NCI-H460 (cell line): ENCODE measurements around the gene NPIPA2. TPM values are rescaled to one million over a fixed set of nuclear protein-coding genes. Genes with fewer than 3 reads are reported as not detected.
"Not testable (repeated sequence)": the region's sequence is repeated elsewhere in the genome, so short reads cannot be mapped to it uniquely, and the experiment has no call there.

Source experiments
- DNase-seq: peaks from one replicate; pipeline ENCODE4 v3.0.0-alpha.2; 2016; ENCODE audit warnings: low read depth; ENCODE audit errors: extremely low read depth
- total RNA-seq: library from RNA; depleted of rRNA; stranded (reverse); fragments of >200 nt; shearing (Covaris generic); gene quantifications from 2 replicates; pipeline ENCODE4 v1.2.3, GENCODE V29; 2014; rRNA removed

NPIPA2 gene
- total RNA-seq, 1 experiment from 2014 or later = 2.7 TPM

DNA sequence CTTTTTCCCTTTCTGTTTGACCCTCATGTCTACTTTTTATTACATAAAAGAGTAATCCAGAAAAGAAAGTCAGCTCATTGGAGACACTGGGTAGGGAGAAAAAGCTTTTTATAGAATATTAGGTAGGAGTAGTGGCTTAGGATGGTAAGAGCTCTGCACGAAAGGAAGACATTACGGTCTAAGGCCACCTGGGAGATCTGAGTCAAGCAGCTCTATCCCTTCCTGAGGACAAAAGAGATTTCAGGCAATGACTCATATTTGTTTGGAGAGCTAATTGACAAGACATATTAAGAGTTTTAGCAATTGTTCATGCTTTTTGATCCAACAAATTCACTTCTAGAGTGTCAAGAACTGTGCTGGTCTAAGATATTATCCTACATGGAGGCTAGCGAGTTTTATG lies 71.6 kb downstream of the NPIPA2 start:
- not testable (repeated sequence) for DNase-seq

Other genes with a start within 250 kb of the NPIPA2 start
- 43.5 and 46.0 TPM in 2 replicates for gene PARN, start 112.3 kb upstream of the NPIPA2 start, total RNA-seq
- 63.1 and 77.6 TPM in 2 replicates for gene BFAR, start 109.6 kb upstream of the NPIPA2 start, total RNA-seq
- gene PLA2G10, start 48.2 kb upstream of the NPIPA2 start, total RNA-seq = not detected in 2 replicates
- 1.3 and 4.9 TPM in 2 replicates for gene NPIPA3, start 39.1 kb upstream of the NPIPA2 start, total RNA-seq
- 127 and 136 TPM in 2 replicates for gene NOMO1, start 91.2 kb downstream of the NPIPA2 start, total RNA-seq
- 50.9 and 74.7 TPM in 2 replicates for gene NPIPA1, start 194.9 kb downstream of the NPIPA2 start, total RNA-seq
- 33.8 and 40.4 TPM in 2 replicates for gene PDXDC1, start 232.5 kb downstream of the NPIPA2 start, total RNA-seq